Activated naive CD4-positive, alpha-beta T cell treated with anti-CD3 and anti-CD28 coated beads for 36 hours (primary cell): ENCODE results near the gene SERPINE3. TPM values are rescaled to one million over a fixed set of nuclear protein-coding genes. Genes with fewer than 3 reads are reported as not detected.

Source experiments
- CTCF ChIA-PET: fragments of 350-600 bp; sonication (Branson Sonifier 250); formaldehyde crosslinking; loops from one replicate; lab custom pipeline; 2021; ENCODE audit warnings: antibody characterized with exemption; lab: Charles Lee
- DNase-seq: peaks from one replicate; pipeline ENCODE4 v3.0.0-alpha.2; 2020
- H3K27ac Mint-ChIP-seq: one replicate; pipeline ENCODE4 v1.8.0; 2021; ENCODE audit warnings: mild to moderate bottlenecking, mixed read lengths
- H3K27me3 Mint-ChIP-seq: one replicate; pipeline ENCODE4 v1.8.0; 2021; ENCODE audit warnings: low read depth, mixed read lengths
- H3K36me3 Mint-ChIP-seq: one replicate; pipeline ENCODE4 v1.8.0; 2021; ENCODE audit warnings: low read depth, mixed read lengths
- H3K4me1 Mint-ChIP-seq: one replicate; pipeline ENCODE4 v1.8.0; 2021; ENCODE audit warnings: low read depth, mixed read lengths
- H3K4me3 Mint-ChIP-seq: one replicate; pipeline ENCODE4 v1.8.0; 2021; ENCODE audit warnings: mild to moderate bottlenecking, moderate library complexity, mixed read lengths
- H3K9me3 Mint-ChIP-seq: one replicate; pipeline ENCODE4 v1.8.0; 2021; ENCODE audit warnings: mixed read lengths
- intact Hi-C: fragments of 100-400 bp; cut with micrococcal nuclease; formaldehyde crosslinking; loops from one replicate; pipeline ENCODE4 v1.15.1; 2023
- total RNA-seq, 2 experiments: library from RNA; stranded (reverse); gene quantifications; one replicate each; pipeline ENCODE4 v1.2.3, GENCODE V29; 2021

SERPINE3 gene
- total RNA-seq, 2 experiments from 2014 or later, result not detected

GRCh38 chr13:51347099-51347498 lies 7.6 kb downstream of the SERPINE3 start:
- no peaks in the 10 kb centered on the region for H3K9me3 Mint-ChIP-seq
- H3K36me3 Mint-ChIP-seq, result peaks cover 7% of the 10 kb centered on the region
- H3K4me3 Mint-ChIP-seq, result no peak overlapping the region
- H3K27ac Mint-ChIP-seq, result no peak overlapping the region
- H3K27me3 Mint-ChIP-seq, result no peaks in the 10 kb centered on the region
- DNase-seq, result no peak
- intact Hi-C loops, result no loop called here
- CTCF ChIA-PET, result interaction anchor here (0.6 kb wide), 1 partner anchor 60 kb away, joined by 3 read pairs; no protein-coding TSS in a partner anchor
- no peaks in the 10 kb centered on the region for H3K4me1 Mint-ChIP-seq

GRCh38 chr13:51348069-51348967 lies 8.8 kb downstream of the SERPINE3 start:
- H3K27me3 Mint-ChIP-seq, result no peaks in the 10 kb centered on the region
- H3K36me3 Mint-ChIP-seq, result peaks cover 10% of the 10 kb centered on the region
- CTCF ChIA-PET, result interaction anchor here (0.7 kb wide), 1 partner anchor 31 kb away, joined by 3 read pairs; no protein-coding TSS in a partner anchor
- intact Hi-C loops, result no loop called here
- no peak overlapping the region for H3K27ac Mint-ChIP-seq
- no peak overlapping the region for H3K4me3 Mint-ChIP-seq
- H3K4me1 Mint-ChIP-seq, result no peaks in the 10 kb centered on the region
- no peaks in the 10 kb centered on the region for H3K9me3 Mint-ChIP-seq
- no peak for DNase-seq

- CTCF ChIA-PET, result no interaction called here
- H3K4me1 Mint-ChIP-seq, result no peaks in the 10 kb centered on the region
- H3K4me3 Mint-ChIP-seq, result no peak overlapping the region
- peaks cover 10% of the 10 kb centered on the region for H3K36me3 Mint-ChIP-seq
- no peak overlapping the region for H3K27ac Mint-ChIP-seq
- no peaks in the 10 kb centered on the region for H3K9me3 Mint-ChIP-seq
- no peak for DNase-seq
- no peaks in the 10 kb centered on the region for H3K27me3 Mint-ChIP-seq
- intact Hi-C loops, result no loop called here
Measured at GRCh38 chr13:51349016-51349415, 9.5 kb downstream of the SERPINE3 start.

- H3K27ac Mint-ChIP-seq, result no peak overlapping the region
- CTCF ChIA-PET, result no interaction called here
- peaks cover 10% of the 10 kb centered on the region for H3K36me3 Mint-ChIP-seq
- H3K4me1 Mint-ChIP-seq, result no peaks in the 10 kb centered on the region
- H3K4me3 Mint-ChIP-seq, result no peak overlapping the region
- intact Hi-C loops, result no loop called here
- no peak for DNase-seq
- no peaks in the 10 kb centered on the region for H3K27me3 Mint-ChIP-seq
- no peaks in the 10 kb centered on the region for H3K9me3 Mint-ChIP-seq
Measured at GRCh38 chr13:51355217-51355616, 15.7 kb downstream of the SERPINE3 start.

GRCh38 chr13:51357928-51358595 lies 18.6 kb downstream of the SERPINE3 start:
- Mint-ChIP-seq H3K4me3 (no peak overlapping the region), H3K4me1 (peaks cover under 1% of the 10 kb centered on the region), H3K27me3 (no peaks in the 10 kb centered on the region), H3K27ac (no peak overlapping the region), H3K36me3 (peaks cover 6% of the 10 kb centered on the region), H3K9me3 (no peaks in the 10 kb centered on the region)
- CTCF ChIA-PET, result interaction anchor here (0.6 kb wide), 2 partner anchors 70 to 93 kb away, joined by 3 to 4 read pairs; no protein-coding TSS in a partner anchor
- DNase-seq, result no peak
- intact Hi-C loops, result no loop called here

- intact Hi-C loops, result no loop called here
- CTCF ChIA-PET, result interaction anchor here (0.6 kb wide), 2 partner anchors 70 to 210 kb away, joined by 3 to 5 read pairs; no protein-coding TSS in a partner anchor
- DNase-seq, result no peak
- Mint-ChIP-seq H3K9me3 (no peaks in the 10 kb centered on the region), H3K36me3 (peaks cover 8% of the 10 kb centered on the region), H3K27me3 (no peaks in the 10 kb centered on the region), H3K27ac (no peak overlapping the region), H3K4me3 (no peak overlapping the region), H3K4me1 (peaks cover 7% of the 10 kb centered on the region)
Measured at GRCh38 chr13:51359352-51359751, 19.9 kb downstream of the SERPINE3 start.

- intact Hi-C loops, result no loop called here
- no peaks in the 10 kb centered on the region for H3K9me3 Mint-ChIP-seq
- peaks cover 10% of the 10 kb centered on the region for H3K4me1 Mint-ChIP-seq
Measured at GRCh38 chr13:51360489-51360888, 21.0 kb downstream of the SERPINE3 start.

GRCh38 chr13:51361106-51361505 lies 21.6 kb downstream of the SERPINE3 start:
- no peak overlapping the region for H3K4me3 Mint-ChIP-seq
- CTCF ChIA-PET, result no interaction called here
- H3K27ac Mint-ChIP-seq, result no peak overlapping the region
- no peaks in the 10 kb centered on the region for H3K27me3 Mint-ChIP-seq
- no peaks in the 10 kb centered on the region for H3K9me3 Mint-ChIP-seq
- intact Hi-C loops, result no loop called here
- no peak for DNase-seq
- peaks cover 12% of the 10 kb centered on the region for H3K36me3 Mint-ChIP-seq
- H3K4me1 Mint-ChIP-seq, result peaks cover 10% of the 10 kb centered on the region

More at GRCh38 chr13:51360489-51360888, 21.0 kb downstream of the SERPINE3 start:
- Mint-ChIP-seq H3K27me3 (no peaks in the 10 kb centered on the region), H3K36me3 (peaks cover 12% of the 10 kb centered on the region), H3K4me3 (no peak overlapping the region), H3K27ac (no peak overlapping the region)
- no peak for DNase-seq
- CTCF ChIA-PET, result interaction anchor here (0.8 kb wide), 1 partner anchor 437 kb away, joined by 4 read pairs; no protein-coding TSS in a partner anchor

- H3K9me3 Mint-ChIP-seq, result no peaks in the 10 kb centered on the region
- no peak overlapping the region for H3K27ac Mint-ChIP-seq
- peaks cover 16% of the 10 kb centered on the region for H3K36me3 Mint-ChIP-seq
- H3K27me3 Mint-ChIP-seq, result no peaks in the 10 kb centered on the region
- no peak for DNase-seq
- CTCF ChIA-PET, result no interaction called here
- intact Hi-C loops, result no loop called here
- no peak overlapping the region for H3K4me3 Mint-ChIP-seq
- H3K4me1 Mint-ChIP-seq, result peaks cover 10% of the 10 kb centered on the region
Measured at GRCh38 chr13:51363625-51364024, 24.1 kb downstream of the SERPINE3 start.

- DNase-seq, result no peak
- peaks cover 10% of the 10 kb centered on the region for H3K4me1 Mint-ChIP-seq
- no peak overlapping the region for H3K27ac Mint-ChIP-seq
- CTCF ChIA-PET, result no interaction called here
- H3K27me3 Mint-ChIP-seq, result no peaks in the 10 kb centered on the region
- H3K36me3 Mint-ChIP-seq, result peaks cover 22% of the 10 kb centered on the region
- intact Hi-C loops, result no loop called here
- H3K9me3 Mint-ChIP-seq, result no peaks in the 10 kb centered on the region
- no peak overlapping the region for H3K4me3 Mint-ChIP-seq
Measured at GRCh38 chr13:51364404-51365008, 25.0 kb downstream of the SERPINE3 start.

GRCh38 chr13:51370116-51370515 lies 30.6 kb downstream of the SERPINE3 start:
- Mint-ChIP-seq H3K9me3 (no peaks in the 10 kb centered on the region), H3K27ac (no peak overlapping the region), H3K4me3 (no peak overlapping the region), H3K27me3 (no peaks in the 10 kb centered on the region), H3K4me1 (no peaks in the 10 kb centered on the region), H3K36me3 (peaks cover 17% of the 10 kb centered on the region)
- CTCF ChIA-PET, result no interaction called here
- DNase-seq, result no peak
- intact Hi-C loops, result no loop called here

- no peak for DNase-seq
- H3K27me3 Mint-ChIP-seq, result no peaks in the 10 kb centered on the region
- peaks cover 17% of the 10 kb centered on the region for H3K36me3 Mint-ChIP-seq
- H3K27ac Mint-ChIP-seq, result no peak overlapping the region
- intact Hi-C loops, result no loop called here
- no peaks in the 10 kb centered on the region for H3K9me3 Mint-ChIP-seq
- H3K4me1 Mint-ChIP-seq, result no peaks in the 10 kb centered on the region
- CTCF ChIA-PET, result no interaction called here
- no peak overlapping the region for H3K4me3 Mint-ChIP-seq
Measured at GRCh38 chr13:51370811-51371210, 31.3 kb downstream of the SERPINE3 start.
